Activated CD8-positive, alpha-beta memory T cell treated with anti-CD3 and anti-CD28 coated beads, Interleukin-2, amount 50 U/mL, for 24 hours (primary cell): ENCODE measurements around the gene PCDHGA8.
"Not testable (repeated sequence)": the region's sequence is repeated elsewhere in the genome, so short reads cannot be mapped to it uniquely, and the experiment has no call there.

ENCODE experiments used
- DNase-seq: peaks from one replicate; pipeline ENCODE4 v3.0.0-alpha.2; 2020; ENCODE audit errors: extremely low read depth

Gene PCDHGA8

GRCh38 chr5:141392429-141393198 lies at the start of gene PCDHGA8:
PCDHGA8 (plus strand) TSS chr5:141392633; CDS start chr5:141392814, 181 bp downstream.
- DNase-seq: no peak

DNA sequence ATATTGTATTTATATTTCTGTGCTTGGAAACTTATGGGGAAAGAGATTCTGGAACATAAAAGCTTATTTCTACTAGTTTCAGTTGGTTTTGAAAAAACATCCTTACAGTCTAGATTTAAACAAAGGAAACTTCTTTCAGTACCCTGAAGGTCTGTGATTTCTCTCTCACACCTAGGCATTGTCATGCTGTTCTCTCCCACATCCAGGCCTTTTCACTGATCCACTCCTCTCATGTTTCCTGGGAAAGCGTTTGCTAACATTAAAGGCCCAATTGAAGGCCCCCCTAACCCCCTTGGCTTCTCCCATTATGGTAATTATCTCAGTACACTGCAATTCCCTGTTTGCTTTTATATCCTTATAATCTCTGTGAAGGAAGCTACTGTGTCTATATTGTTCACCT lies 49.7 kb upstream of the PCDHGA8 start:
- no peak for DNase-seq

DNA sequence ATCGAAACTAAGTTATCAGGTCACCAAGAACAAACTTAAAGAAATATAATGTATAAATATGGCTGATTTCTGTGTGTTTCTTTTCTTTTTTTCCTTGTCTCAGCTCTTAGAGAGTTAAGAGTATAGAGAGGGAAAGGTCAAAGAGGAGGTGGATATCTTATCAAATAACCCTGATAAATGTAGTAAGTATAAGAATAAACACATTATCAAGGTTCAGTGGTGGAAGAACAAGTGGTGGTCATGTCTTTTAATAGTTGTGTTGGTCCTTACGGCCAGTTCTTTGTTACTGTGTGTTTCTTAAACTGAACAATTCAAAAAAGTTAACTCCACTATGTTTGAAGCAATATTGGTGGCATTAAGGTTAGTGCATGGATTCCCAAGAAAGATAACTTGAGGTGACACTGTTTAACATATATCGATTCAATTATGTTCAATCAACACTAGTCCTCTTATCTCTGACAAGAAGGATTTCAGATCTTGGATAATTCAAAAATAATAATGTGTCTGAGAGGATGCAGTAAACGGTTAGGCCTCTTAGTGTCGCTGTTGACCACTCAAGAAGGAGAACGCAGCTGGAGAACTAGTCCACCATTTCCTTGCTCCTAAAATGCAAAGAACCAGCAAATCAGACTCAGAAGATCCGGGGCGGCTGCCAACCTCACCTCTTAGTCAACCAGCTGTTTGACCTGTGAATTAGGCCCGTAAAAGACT lies 49.0 kb upstream of the PCDHGA8 start, which contains the start of gene PCDHGA3:
TSS of gene PCDHGA3 (plus strand) at position 588 of the 711 bp plus-strand sequence. CDS start 205 bp downstream, outside the sequence.
- DNase-seq: no peak

- no peak for DNase-seq
These were observed 48.4 kb upstream of the PCDHGA8 start for GRCh38 chr5:141343953-141344463.

- DNase-seq: no peak
These were observed 47.1 kb upstream of the PCDHGA8 start for GRCh38 chr5:141345327-141345726.

DNA sequence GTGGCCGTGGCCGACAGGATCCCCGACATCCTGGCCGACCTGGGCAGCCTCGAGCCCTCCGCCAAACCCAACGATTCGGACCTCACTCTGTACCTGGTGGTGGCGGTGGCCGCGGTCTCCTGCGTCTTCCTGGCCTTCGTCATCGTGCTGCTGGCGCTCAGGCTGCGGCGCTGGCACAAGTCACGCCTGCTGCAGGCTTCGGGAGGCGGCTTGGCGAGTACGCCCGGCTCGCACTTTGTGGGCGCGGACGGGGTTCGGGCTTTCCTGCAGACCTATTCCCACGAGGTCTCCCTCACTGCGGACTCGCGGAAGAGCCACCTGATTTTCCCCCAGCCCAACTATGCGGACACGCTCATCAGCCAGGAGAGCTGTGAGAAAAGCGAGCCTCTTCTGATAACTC lies 46.4 kb upstream of the PCDHGA8 start:
- DNase-seq: not testable (repeated sequence)

DNA sequence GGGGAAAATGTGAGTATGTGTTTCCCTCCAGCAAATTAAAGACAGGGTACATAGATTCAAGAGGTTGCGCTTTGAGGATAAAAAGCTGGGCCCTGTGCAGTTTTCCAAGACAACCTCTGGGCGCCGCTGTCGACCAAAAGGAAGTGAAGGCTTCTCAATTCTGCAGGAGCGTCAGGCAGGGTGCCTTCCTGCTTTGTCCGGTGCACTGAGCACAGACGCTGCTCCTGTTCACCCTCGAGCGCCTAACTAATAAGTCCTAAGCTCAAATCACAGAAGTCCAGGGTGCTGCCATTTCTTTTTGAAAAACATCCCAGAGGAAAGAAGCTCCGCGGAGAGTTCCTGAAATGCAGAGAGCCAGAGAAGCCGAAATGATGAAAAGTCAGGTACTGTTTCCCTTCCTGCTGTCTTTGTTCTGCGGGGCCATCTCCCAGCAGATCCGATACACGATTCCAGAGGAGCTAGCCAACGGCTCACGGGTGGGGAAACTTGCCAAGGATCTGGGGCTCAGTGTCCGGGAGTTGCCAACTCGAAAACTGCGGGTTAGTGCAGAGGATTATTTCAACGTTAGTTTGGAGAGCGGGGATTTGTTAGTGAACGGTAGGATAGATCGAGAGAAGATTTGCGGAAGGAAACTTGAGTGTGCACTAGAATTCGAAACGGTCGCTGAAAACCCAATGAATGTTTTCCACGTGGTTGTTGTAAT lies 42.4 kb upstream of the PCDHGA8 start, which contains the start of gene PCDHGB1:
TSS of gene PCDHGB1 (plus strand) at position 183 of the 703 bp plus-strand sequence. CDS start at position 345, 162 bp downstream.
- DNase-seq: no peak

DNA sequence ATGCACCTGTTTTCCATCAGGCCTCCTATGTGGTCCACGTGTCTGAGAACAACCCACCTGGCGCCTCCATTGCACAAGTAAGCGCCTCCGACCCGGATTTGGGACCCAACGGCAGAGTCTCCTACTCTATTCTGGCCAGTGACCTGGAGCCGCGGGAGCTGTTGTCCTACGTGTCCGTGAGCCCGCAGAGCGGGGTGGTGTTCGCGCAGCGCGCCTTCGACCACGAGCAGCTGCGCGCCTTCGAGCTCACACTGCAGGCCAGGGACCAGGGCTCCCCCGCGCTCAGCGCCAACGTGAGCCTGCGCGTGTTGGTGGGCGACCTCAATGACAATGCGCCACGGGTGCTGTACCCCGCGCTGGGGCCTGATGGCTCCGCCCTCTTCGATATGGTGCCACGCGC lies 40.8 kb upstream of the PCDHGA8 start:
- DNase-seq: no peak

DNA sequence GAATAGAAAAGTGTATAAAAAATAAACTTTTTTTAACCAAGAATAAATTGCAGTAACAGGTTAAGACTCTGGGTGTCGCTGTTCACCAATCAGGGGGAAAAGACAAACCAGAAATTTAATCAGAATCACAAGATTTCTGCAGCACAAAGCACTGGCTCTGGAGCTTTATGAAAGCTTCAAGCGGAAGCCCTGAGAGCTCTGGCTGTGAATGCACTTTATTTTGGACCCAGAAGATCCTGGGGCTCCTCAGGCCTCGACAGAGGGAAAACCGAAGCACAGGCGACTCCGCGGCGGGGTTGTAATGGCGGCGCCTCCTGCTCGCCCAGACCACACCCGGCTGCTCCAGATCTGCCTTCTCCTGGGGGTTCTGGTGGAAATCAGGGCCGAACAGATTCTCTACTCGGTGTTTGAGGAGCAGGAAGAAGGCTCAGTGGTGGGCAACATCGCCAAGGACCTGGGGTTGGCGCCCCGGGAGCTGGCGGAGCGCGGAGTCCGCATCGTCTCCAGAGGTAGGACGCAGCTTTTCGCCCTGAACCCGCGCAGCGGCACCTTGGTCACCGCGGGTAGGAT lies 37.4 kb upstream of the PCDHGA8 start, which contains the start of gene PCDHGA4:
TSS of gene PCDHGA4 (plus strand) at position 122 of the 570 bp plus-strand sequence. CDS start at position 209, 87 bp downstream.
- DNase-seq: no peak

DNA sequence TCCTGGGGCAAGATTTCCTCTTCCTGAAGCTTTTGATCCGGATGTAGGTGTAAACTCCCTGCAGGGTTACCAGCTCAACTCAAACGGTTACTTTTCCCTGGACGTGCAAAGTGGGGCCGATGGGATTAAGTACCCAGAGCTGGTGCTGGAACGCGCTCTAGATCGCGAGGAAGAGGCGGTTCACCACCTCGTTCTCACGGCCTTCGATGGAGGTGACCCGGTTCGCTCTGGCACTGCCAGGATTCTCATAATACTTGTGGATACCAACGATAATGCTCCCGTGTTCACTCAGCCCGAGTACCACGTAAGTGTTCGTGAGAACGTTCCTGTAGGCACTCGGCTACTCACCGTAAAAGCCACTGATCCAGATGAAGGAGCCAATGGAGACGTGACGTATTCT lies 36.8 kb upstream of the PCDHGA8 start:
- no peak for DNase-seq

DNA sequence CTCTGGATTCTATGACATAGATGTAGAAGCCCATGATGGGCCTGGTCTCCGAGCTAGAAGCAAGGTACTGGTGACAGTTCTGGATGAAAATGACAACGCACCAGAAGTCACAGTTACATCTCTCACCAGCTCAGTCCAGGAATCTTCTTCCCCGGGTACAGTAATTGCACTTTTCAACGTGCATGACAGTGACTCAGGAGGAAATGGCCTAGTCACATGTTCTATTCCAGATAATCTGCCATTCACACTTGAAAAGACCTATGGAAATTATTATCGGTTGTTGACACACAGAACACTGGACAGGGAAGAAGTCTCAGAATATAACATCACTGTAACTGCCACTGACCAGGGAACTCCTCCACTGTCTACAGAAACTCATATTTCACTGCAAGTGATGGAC lies 36.3 kb upstream of the PCDHGA8 start:
- no peak for DNase-seq

GRCh38 chr5:141356950-141357349 lies 35.5 kb upstream of the PCDHGA8 start:
- no peak for DNase-seq

- DNase-seq: no peak
These were observed 32.5 kb upstream of the PCDHGA8 start, which contains the start of gene PCDHGB2 for GRCh38 chr5:141359790-141360426. PCDHGB2 (plus strand) TSS chr5:141359994; CDS start chr5:141360136, 142 bp downstream.

GRCh38 chr5:141360685-141361084 lies 31.7 kb upstream of the PCDHGA8 start:
- DNase-seq: no peak

GRCh38 chr5:141362719-141363118 lies 29.7 kb upstream of the PCDHGA8 start:
- DNase-seq: no peak

DNA sequence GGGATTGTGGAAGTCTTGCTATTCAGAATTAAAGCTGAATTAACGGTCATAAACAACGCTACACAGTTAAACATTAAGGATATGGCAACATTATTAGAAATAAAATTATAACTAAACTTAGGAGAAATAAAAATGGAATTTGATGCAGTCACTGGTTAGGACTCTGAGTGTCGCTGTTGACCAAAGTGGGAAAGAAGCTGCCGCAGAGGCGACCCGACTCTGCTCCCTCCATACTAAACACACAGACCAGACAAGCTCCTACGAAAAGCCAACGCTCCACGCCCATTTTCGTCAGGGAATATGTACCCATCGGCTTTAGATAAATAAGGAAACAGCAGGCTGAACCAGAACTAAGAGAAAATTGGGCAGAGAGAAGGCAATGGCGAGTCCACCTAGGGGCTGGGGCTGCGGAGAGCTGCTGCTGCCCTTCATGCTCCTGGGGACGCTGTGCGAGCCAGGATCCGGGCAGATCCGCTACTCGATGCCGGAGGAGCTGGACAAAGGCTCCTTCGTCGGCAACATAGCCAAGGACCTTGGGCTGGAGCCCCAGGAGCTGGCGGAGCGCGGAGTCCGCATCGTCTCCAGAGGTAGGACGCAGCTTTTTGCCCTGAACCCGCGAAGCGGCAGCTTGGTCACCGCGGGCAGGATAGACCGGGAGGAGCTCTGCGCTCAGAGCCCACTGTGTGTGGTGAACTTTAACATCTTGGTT lies 28.3 kb upstream of the PCDHGA8 start, which contains the start of gene PCDHGA5:
TSS of gene PCDHGA5 (plus strand) at position 211 of the 709 bp plus-strand sequence. CDS start at position 380, 169 bp downstream.
- no peak for DNase-seq

DNA sequence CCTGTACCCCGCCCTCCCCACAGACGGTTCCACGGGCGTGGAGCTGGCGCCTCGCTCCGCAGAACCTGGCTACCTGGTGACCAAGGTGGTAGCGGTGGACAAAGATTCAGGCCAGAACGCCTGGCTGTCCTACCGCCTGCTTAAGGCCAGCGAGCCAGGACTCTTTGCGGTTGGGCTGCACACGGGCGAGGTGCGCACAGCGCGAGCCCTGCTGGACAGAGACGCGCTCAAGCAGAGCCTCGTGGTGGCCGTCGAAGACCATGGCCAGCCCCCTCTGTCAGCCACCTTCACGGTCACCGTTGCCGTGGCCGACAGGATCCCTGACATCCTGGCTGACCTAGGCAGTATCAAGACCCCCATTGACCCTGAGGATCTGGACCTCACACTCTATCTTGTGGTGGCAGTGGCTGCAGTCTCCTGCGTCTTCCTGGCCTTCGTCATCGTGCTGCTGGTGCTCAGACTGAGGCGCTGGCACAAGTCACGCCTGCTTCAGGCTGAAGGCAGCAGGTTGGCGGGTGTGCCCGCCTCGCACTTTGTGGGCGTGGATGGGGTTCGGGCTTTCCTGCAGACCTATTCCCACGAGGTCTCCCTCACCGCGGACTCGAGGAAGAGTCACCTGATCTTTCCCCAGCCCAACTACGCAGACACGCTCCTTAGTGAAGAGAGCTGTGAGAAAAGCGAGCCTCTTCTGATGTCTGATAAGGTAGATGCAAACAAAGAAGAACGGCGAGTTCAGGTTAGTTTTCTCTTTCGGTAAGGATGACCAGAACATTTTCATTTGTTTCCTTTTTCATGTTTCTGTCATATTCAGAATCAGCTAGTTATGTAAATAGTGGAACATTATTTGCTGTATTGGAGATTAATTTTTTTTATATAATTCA lies 26.2 kb upstream of the PCDHGA8 start:
- DNase-seq: no peak

DNA sequence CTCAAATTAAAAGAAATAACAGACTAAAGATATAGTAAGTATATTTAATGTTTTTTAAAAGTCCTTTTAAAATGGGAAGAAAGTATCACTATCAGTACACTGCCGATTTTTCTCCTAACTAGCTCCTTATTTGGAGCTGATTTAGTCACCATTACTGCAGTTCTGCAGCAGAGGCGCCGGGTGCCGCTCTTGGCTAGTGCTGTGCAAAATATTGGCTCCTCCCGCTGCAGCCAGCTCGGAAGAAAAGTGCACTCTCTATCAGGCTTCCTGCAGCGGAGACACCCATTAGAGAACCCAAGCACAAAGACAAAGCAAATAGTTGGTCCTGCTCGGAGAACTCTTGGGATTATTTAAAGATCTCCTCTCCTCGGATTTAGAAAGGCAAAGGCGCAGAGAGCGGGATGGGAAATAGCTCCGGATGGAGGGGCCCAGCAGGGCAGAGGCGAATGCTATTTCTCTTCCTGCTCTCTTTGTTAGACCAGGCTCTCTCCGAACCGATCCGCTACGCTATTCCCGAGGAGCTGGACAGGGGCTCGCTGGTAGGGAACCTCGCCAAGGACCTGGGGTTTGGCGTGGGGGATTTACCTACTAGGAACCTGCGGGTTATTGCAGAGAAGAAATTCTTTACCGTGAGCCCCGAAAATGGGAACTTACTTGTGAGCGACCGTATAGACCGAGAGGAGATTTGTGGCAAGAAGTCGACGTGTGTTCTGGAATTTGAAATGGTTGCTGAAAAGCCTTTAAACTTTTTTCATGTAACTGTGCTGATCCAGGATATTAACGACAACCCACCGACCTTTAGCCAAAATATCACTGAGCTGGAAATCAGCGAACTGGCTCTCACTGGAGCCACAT lies 22.2 kb upstream of the PCDHGA8 start, which contains the start of gene PCDHGB3:
TSS of gene PCDHGB3 (plus strand) at position 249 of the 855 bp plus-strand sequence. CDS start at position 402, 153 bp downstream.
- DNase-seq: no peak
